HUES64 (cell line): ENCODE results near the gene ZBTB38.

Experiments
- H3K27ac ChIP-seq: 2 replicates; pipeline ENCODE4 v1.7.0; 2013; ENCODE audit warnings: low read depth, low read length, inconsistent platforms
- H3K27me3 ChIP-seq: 2 replicates; pipeline ENCODE4 v1.6.1; 2013; ENCODE audit warnings: mild to moderate bottlenecking, low read length; ENCODE audit not compliant: insufficient read depth
- H3K36me3 ChIP-seq: 2 replicates; pipeline ENCODE4 v1.6.1; 2013; ENCODE audit warnings: mild to moderate bottlenecking, low read length; ENCODE audit not compliant: insufficient read depth
- H3K4me1 ChIP-seq: 2 replicates; pipeline ENCODE4 v1.6.1; 2013; ENCODE audit warnings: mild to moderate bottlenecking, low read length, moderate library complexity; ENCODE audit not compliant: insufficient read depth
- H3K4me3 ChIP-seq: 2 replicates; pipeline ENCODE4 v1.5.1; 2013; ENCODE audit warnings: mild to moderate bottlenecking, low read length, moderate library complexity
- H3K9ac ChIP-seq: 2 replicates; pipeline ENCODE4 v1.6.1; 2013; ENCODE audit warnings: mild to moderate bottlenecking, low read depth, low read length
- H3K9me3 ChIP-seq: 2 replicates; pipeline ENCODE4 v1.6.1; 2013; ENCODE audit warnings: low read depth, low read length; ENCODE audit not compliant: insufficient read depth
- WGBS: fragments of 150-250, 120-280 bp; methylation state at CpG from one replicate; pipeline ENCODE4 v1.1.7; 2013; ENCODE audit warnings: missing lambda C conversion rate; 5-methylcytosine and 5-hydroxymethylcytosine counted together

ZBTB38 gene

GRCh38 chr3:141415953-141416352, 47.6 kb downstream of the ZBTB38 start:
- H3K27ac ChIP-seq, result no peak overlapping the region
- no peaks in the 10 kb centered on the region; the same call in 1 of the 2 replicates for H3K36me3 ChIP-seq
- no peak overlapping the region for H3K4me3 ChIP-seq
- no peak overlapping the region for H3K9ac ChIP-seq
- no peaks in the 10 kb centered on the region for H3K9me3 ChIP-seq
- no peaks in the 10 kb centered on the region for H3K27me3 ChIP-seq
- 94% methylated on average over 3 of the region's 3 CpGs for WGBS
- H3K4me1 ChIP-seq, result peaks cover 17% of the 10 kb centered on the region
